K562 (cell line): ENCODE data around the gene TRAPPC5. TPM values are rescaled to one million over a fixed set of nuclear protein-coding genes. Genes with fewer than 3 reads are reported as not detected.
A peak's percentile ranks its signal among the peaks of the same experiment; 100 is the strongest.

Source experiments
- ARHGAP35 ChIP-seq: fragments of 450-650 bp; IDR thresholded peaks from 2 replicates; pipeline ENCODE4 v1.6.1; 2018; ENCODE audit not compliant: partially characterized antibody
- C11orf30 ChIP-seq: fragments of 450-650 bp; IDR thresholded peaks from 2 replicates; pipeline ENCODE4 v1.6.1; 2016; ENCODE audit warnings: low read depth, mild to moderate bottlenecking
- DMBX1 ChIP-seq: fragments of 250-450 bp; sonication (Bioruptor Pico); IDR thresholded peaks from 2 replicates; pipeline ENCODE4 v1.8.0; 2022; ENCODE audit warnings: inconsistent platforms, mild to moderate bottlenecking, moderate library complexity, borderline replicate concordance
- ETS1 ChIP-seq: conservative IDR thresholded peaks from 2 replicates; pipeline ENCODE4 v1.6.1; 2011; ENCODE audit warnings: low read depth, mild to moderate bottlenecking, low read length; ENCODE audit not compliant: control insufficient read depth
- GTF3C2 ChIP-seq: IDR thresholded peaks from 3 replicates; pipeline ENCODE4 v1.6.1; 2011; ENCODE audit warnings: borderline replicate concordance, mild to moderate bottlenecking, moderate library complexity; ENCODE audit not compliant: insufficient read length; ENCODE audit errors: extremely low read depth
- KAT8 ChIP-seq: fragments of 450-650 bp; IDR thresholded peaks from 2 replicates; pipeline ENCODE4 v1.6.1; 2016; ENCODE audit warnings: low read depth, mild to moderate bottlenecking
- POLR3G ChIP-seq: IDR thresholded peaks from 2 replicates; pipeline ENCODE4 v1.6.1; 2011; ENCODE audit not compliant: insufficient read length, insufficient replicate concordance; ENCODE audit errors: extremely low read depth
- REST ChIP-seq, 2 experiments: fragments of 450-650 bp; formaldehyde crosslinking in 1 of 2; IDR thresholded peaks; 2 replicates each; pipeline versions ENCODE4 v1.4.0 to v1.6.1; 2014 to 2020; ENCODE audit warnings: mild to moderate bottlenecking in 2 of 2, borderline replicate concordance in 1 of 2, low read depth in 1 of 2
- SOX6 ChIP-seq: fragments of 450-650 bp; IDR thresholded peaks from 2 replicates; pipeline ENCODE4 v1.6.1; 2014; ENCODE audit warnings: mild to moderate bottlenecking
- SRSF3 ChIP-seq: fragments of 200-400 bp; formaldehyde crosslinking; IDR thresholded peaks from 2 replicates; pipeline ENCODE4 v1.6.1; 2016; ENCODE audit warnings: mild to moderate bottlenecking, low read length, moderate library complexity; ENCODE audit not compliant: insufficient read depth
- TFAP4 ChIP-seq: sonication (generic); formaldehyde crosslinking; IDR thresholded peaks from 2 replicates; pipeline ENCODE4 v1.8.0; 2022; ENCODE audit warnings: missing genetic modification reagents, mild to moderate bottlenecking, moderate library complexity, borderline replicate concordance
- ZNF282 ChIP-seq: sonication (generic); formaldehyde crosslinking; IDR thresholded peaks from 2 replicates; pipeline ENCODE4 v1.8.1; 2023; ENCODE audit warnings: missing genetic modification reagents
- ZNF76 ChIP-seq: fragments of 250-450 bp; sonication (Bioruptor Pico); IDR thresholded peaks from 2 replicates; pipeline ENCODE4 v1.4.0; 2020; ENCODE audit warnings: mild to moderate bottlenecking, moderate library complexity, borderline replicate concordance
- ZNF77 ChIP-seq: fragments of 250-450 bp; sonication (Bioruptor Pico); IDR thresholded peaks from 2 replicates; pipeline ENCODE4 v1.5.0; 2020
- polyA plus RNA-seq, 8 experiments: library from polyadenylated mRNA; depleted of rRNA in 4 of 8; stranded (reverse) in 5 of 8; unstranded in 3 of 8; fragments of >200 nt; fragmentation: Nextera tagmentation in 2 of 8; fragmentation: Illumina TruSeq in 1 of 8; extraction: Ambion mirVana in 2 of 8; extraction: Trizol in 1 of 8; gene quantifications; 2 replicates each; pipeline versions ENCODE4 v1.2.1 to v1.2.3, GENCODE V29; 2011 to 2014; ENCODE audit warnings: inconsistent platforms in 1 of 8, missing spikeins in 1 of 8
- total RNA-seq, 7 experiments: library from RNA; depleted of rRNA in 6 of 7; stranded (reverse); fragments of >200 nt in 6 of 7; fragmentation: Illumina TruSeq in 2 of 7; extraction: Trizol in 2 of 7; gene quantifications; 2 replicates each; pipeline versions ENCODE4 v1.2.1 to v1.2.3, GENCODE V29; 2011 to 2021; ENCODE audit warnings: low replicate concordance in 1 of 7

Gene TRAPPC5
- total and polyA plus RNA-seq, 9 of the 15 experiments (the other 6 are each of a cell fraction or from before 2014, with no cell fraction given): 2.0 to 76.9 (median 29.3) TPM

GRCh38 chr19:7636691-7637373, 43.8 kb upstream of the TRAPPC5 start, which contains the start of gene STXBP2 (continued):
- TF ChIP-seq REST (IDR thresholded peaks at IDR 0.05; ENCODE audit: borderline replicate concordance) (no peak), REST (CRISPR knock-in tag; IDR thresholded peaks at IDR 0.05; ENCODE audit: low read depth) (no peak), DMBX1 (0 out of 2 replicates have a peak, but pooled peaks have one; percentile 42), SRSF3 (no peak), POLR3G (no peak), ARHGAP35 (no peak), ZNF282 (CRISPR knock-in tag) (no peak), SOX6 (no peak), ZNF77 (no peak), C11orf30 (no peak), GTF3C2 (no peak), KAT8 (no peak), ETS1 (no peak; the same call in 1 of the 2 replicates), TFAP4 (CRISPR knock-in tag) (peak; percentile 33), ZNF76 (CRISPR knock-in tag) (peak; percentile 15; the same call in 1 of the 2 replicates)
